ENCODE measurements around the gene SPPL3. TPM values are rescaled to one million over a fixed set of nuclear protein-coding genes. Genes with fewer than 3 reads are reported as not detected.

Gene SPPL3
- total RNA-seq, 4 donors from 2014 or later = 25.7 to 37.5 (median 34.7) TPM

DNA sequence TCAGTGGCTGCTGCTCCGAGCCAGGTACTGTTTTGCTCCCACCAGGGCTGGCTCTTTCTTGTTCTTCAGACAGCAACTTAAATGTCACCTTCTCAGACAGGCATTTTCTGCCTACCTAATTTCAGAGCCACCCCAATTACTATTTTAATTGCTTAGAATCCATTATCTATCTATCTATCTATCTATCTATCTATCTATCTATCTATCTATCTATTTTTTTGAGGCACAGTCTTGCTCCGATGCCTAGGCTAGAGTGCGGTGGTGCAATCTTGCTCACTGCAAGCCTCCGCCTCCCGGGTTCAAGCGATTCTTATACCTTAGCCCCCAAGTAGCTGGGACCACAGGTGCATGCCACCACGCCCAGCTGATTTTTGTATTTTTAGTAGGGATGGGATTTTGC lies 58.5 kb downstream of the SPPL3 start:
- no peaks in the 10 kb centered on the region for H3K9me3 ChIP-seq
- intact Hi-C loops (cut with DNase I) = no loop called here
- no peak for TF ChIP-seq POLR2A (IDR thresholded peaks at IDR 0.05)
- TF ChIP-seq, protein P1, sequence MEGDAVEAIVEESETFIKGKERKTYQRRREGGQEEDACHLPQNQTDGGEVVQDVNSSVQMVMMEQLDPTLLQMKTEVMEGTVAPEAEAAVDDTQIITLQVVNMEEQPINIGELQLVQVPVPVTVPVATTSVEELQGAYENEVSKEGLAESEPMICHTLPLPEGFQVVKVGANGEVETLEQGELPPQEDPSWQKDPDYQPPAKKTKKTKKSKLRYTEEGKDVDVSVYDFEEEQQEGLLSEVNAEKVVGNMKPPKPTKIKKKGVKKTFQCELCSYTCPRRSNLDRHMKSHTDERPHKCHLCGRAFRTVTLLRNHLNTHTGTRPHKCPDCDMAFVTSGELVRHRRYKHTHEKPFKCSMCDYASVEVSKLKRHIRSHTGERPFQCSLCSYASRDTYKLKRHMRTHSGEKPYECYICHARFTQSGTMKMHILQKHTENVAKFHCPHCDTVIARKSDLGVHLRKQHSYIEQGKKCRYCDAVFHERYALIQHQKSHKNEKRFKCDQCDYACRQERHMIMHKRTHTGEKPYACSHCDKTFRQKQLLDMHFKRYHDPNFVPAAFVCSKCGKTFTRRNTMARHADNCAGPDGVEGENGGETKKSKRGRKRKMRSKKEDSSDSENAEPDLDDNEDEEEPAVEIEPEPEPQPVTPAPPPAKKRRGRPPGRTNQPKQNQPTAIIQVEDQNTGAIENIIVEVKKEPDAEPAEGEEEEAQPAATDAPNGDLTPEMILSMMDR (IDR thresholded peaks at IDR 0.05) = no peak
- peaks cover 50 to 56% of the 10 kb centered on the region in 2 donors for H3K4me1 ChIP-seq
- H3K36me3 ChIP-seq = no peaks in the 10 kb centered on the region
- DNase-seq = no peak
- H3K27me3 ChIP-seq = no peaks in the 10 kb centered on the region
- H3K4me3 ChIP-seq (replicated peaks in 1 of 3) = no peak overlapping the region
- no peak overlapping the region for H3K27ac ChIP-seq
- WGBS, 2 donors = 95 to 96% methylated on average over 7 of the region's 7 CpGs

DNA sequence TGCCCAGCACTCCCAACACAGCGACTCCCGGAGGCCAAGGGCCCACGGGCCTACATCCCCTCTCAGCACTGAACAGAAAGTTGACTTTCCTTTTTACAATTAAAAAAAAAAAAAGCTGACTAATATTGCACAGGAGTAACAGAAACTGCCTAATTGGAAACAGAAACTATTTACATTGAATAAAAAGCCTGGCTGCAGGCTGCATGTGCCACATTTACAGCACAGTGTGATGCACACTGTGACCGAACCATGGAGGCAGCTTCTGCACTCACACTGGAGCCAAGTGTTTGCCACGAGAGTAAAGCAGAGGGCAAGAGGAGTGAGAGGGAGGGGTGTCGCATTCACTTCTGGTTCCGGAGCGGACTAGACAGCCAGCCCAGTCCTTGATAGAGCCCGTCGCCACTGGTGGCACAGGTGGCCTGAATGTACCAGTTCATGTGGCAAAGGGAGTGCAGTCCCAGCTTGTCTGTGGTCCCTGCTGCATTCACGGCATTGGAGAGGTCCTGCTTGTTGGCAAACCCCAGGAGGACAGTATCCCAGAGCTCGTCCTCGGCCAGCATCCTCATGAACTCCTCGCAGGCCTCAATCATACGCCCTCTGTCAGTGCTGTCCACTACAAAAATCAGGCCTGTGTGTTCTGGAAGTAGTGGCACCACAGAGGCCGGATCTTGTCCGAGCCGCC lies 59.2 kb downstream of the SPPL3 start:
- no peak overlapping the region for H3K4me3 ChIP-seq (replicated peaks in 1 of 3)
- no peaks in the 10 kb centered on the region for H3K36me3 ChIP-seq
- DNase-seq = no peak
- no peak overlapping the region for H3K27ac ChIP-seq
- 90 to 93% methylated on average over 10 to 18 of the region's 18 CpGs for whole genome bisulfite sequencing, 2 donors
- intact Hi-C loops (cut with DNase I) = no loop called here
- H3K4me1 ChIP-seq = peaks cover 46 to 51% of the 10 kb centered on the region in 2 donors
- TF ChIP-seq, protein P1 (IDR thresholded peaks at IDR 0.05) = no peak
- TF ChIP-seq POLR2A (IDR thresholded peaks at IDR 0.05) = no peak
- no peaks in the 10 kb centered on the region for H3K9me3 ChIP-seq
- H3K27me3 ChIP-seq = no peaks in the 10 kb centered on the region

DNA sequence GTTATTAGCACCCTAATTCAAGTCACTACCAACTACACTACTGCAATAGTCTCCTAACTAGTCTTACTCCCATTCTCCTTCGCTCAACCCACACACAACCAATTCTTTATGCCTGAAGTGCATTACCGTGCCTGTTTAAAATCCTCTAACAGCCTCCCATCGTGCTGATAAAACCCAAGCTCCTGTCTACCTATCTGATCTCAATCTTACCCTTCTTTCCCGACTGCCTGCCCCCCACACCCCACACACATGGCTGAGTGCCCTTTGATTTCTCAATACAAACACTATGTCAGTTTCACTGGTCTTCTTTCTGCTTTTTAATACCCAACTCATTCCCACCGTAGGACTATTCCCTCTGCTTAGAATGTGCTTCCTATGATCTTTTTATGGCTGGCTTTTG lies 59.9 kb downstream of the SPPL3 start:
- no peak for DNase-seq
- Histone ChIP-seq H3K9me3 (no peaks in the 10 kb centered on the region), H3K27ac (no peak overlapping the region), H3K4me3 (replicated peaks in 1 of 3) (no peak overlapping the region), H3K27me3 (no peaks in the 10 kb centered on the region), H3K4me1 (peaks cover 39 to 45% of the 10 kb centered on the region in 2 donors), H3K36me3 (no peaks in the 10 kb centered on the region)
- 61 to 66% methylated on average over 5 of the region's 5 CpGs for WGBS, 2 donors
- TF ChIP-seq, protein P1 (IDR thresholded peaks at IDR 0.05) = no peak
- no peak for TF ChIP-seq POLR2A (IDR thresholded peaks at IDR 0.05)
- intact Hi-C loops (cut with DNase I) = no loop called here

DNA sequence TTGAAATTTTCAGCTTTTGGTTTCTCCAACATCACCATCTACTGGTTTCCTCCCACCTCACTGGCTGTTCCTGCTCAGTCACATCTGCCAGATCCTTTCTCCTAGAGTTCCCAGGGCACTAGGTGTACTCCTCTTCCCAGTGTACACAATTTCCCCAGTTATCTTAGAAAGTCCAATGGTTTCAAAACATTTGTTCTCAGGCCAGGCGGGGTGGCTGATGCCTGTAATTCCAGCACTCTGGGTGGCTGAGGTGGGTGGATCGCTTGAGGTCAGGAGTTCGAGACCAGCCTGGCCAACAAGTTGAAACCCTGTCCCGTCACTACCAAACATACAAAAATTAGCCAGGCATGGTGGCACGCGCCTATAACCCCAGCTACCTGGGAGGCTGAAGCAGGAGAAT lies 60.7 kb downstream of the SPPL3 start:
- no peaks in the 10 kb centered on the region for H3K36me3 ChIP-seq
- DNase-seq = no peak
- H3K9me3 ChIP-seq = no peaks in the 10 kb centered on the region
- H3K27me3 ChIP-seq = no peaks in the 10 kb centered on the region
- no peak overlapping the region for H3K27ac ChIP-seq
- H3K4me3 ChIP-seq (replicated peaks in 1 of 3) = no peak overlapping the region
- no peak for TF ChIP-seq POLR2A (IDR thresholded peaks at IDR 0.05)
- TF ChIP-seq, protein P1 (IDR thresholded peaks at IDR 0.05) = no peak
- intact Hi-C loops (cut with DNase I) = no loop called here
- peaks cover 39 to 44% of the 10 kb centered on the region in 2 donors for H3K4me1 ChIP-seq
- WGBS, 2 donors = 96 to 97% methylated on average over 6 of the region's 6 CpGs

DNA sequence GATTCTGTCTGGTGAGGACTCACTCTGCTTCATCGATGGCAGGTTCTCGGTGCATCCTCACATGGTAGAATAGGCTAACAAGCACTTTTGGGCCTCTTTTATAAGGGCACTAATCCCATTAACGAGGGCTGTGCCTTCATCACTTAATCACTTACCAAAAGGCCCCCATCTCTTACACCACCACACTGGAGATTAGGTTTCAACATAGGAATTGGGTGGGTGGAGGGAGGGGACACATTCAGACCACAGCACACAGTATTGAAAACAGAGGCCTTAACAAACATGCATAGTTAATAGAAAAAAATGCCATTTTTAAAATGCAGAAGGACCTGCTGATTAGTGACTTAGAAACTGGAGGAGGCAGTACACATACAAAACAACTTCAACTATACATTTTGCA lies 61.6 kb downstream of the SPPL3 start:
- Histone ChIP-seq H3K36me3 (no peaks in the 10 kb centered on the region), H3K9me3 (no peaks in the 10 kb centered on the region), H3K4me1 (peaks cover 31 to 36% of the 10 kb centered on the region in 2 donors), H3K27ac (no peak overlapping the region), H3K4me3 (replicated peaks in 1 of 3) (no peak overlapping the region), H3K27me3 (no peaks in the 10 kb centered on the region)
- TF ChIP-seq, protein P1 (IDR thresholded peaks at IDR 0.05) = no peak
- TF ChIP-seq POLR2A (IDR thresholded peaks at IDR 0.05) = no peak
- DNase-seq = no peak
- 89 to 96% methylated on average over 3 of the region's 3 CpGs for WGBS, 2 donors
- intact Hi-C loops (cut with DNase I) = no loop called here
